Upper lobe of left lung (tissue), 6 donors: Measurements from ENCODE around the gene GIT2. TPM values are rescaled to one million over a fixed set of nuclear protein-coding genes. Genes with fewer than 3 reads are reported as not detected.
"Not testable (repeated sequence)": the region's sequence is repeated elsewhere in the genome, so short reads cannot be mapped to it uniquely, and the experiment has no call there.

Experiments
- ATAC-seq, 2 donors: fragments of 200-7000 bp; cut with Tn5 transposase; one replicate each; pipeline ENCODE4 v1.9.1; 2022; ENCODE audit warnings: mild to moderate bottlenecking in 2 of 2, moderate library complexity in 2 of 2; ENCODE audit not compliant: low FRiP score in 2 of 2
- DNase-seq, 2 donors: peaks; one replicate each; pipeline ENCODE4 v3.0.0-alpha.2; 2019 to 2020
- H3K27ac ChIP-seq, 4 donors: fragments of 200-600 bp; sonication (generic); one replicate each; pipeline ENCODE4 v1.5.1; 2016 to 2019
- H3K27me3 ChIP-seq, 4 donors: fragments of 200-600 bp; sonication (generic); one replicate each; pipeline ENCODE4 v1.5.1; 2017 to 2019
- H3K36me3 ChIP-seq, 4 donors: fragments of 200-600 bp; sonication (generic); one replicate each; pipeline ENCODE4 v1.5.1; 2016 to 2019
- H3K4me1 ChIP-seq, 4 donors: fragments of 200-600 bp; sonication (generic); one replicate each; pipeline ENCODE4 v1.5.1; 2018 to 2019
- H3K4me3 ChIP-seq, 4 donors: fragments of 200-600 bp; sonication (generic); one replicate each; pipeline ENCODE4 v1.5.1; 2017 to 2019; ENCODE audit warnings: mild to moderate bottlenecking in 2 of 4, moderate library complexity in 1 of 4
- H3K9me3 ChIP-seq, 4 donors: fragments of 200-600 bp; sonication (generic); one replicate each; pipeline ENCODE4 v1.5.1; 2018 to 2019
- EP300 ChIP-seq, 4 donors: sonication (generic); formaldehyde crosslinking; IDR thresholded peaks; one replicate each; pipeline ENCODE4 v1.5.1; 2017; ENCODE audit warnings: antibody characterized with exemption in 4 of 4, control low read depth in 2 of 4
- POLR2A ChIP-seq, 4 donors: fragments of 450-650 bp; IDR thresholded peaks; one replicate each; pipeline ENCODE4 v1.5.1; 2016 to 2017; ENCODE audit warnings: antibody characterized with exemption in 4 of 4, mild to moderate bottlenecking in 2 of 4
- POLR2AphosphoS5 ChIP-seq, 2 donors: sonication (generic); formaldehyde crosslinking; IDR thresholded peaks; one replicate each; pipeline ENCODE4 v1.5.1; 2017; ENCODE audit warnings: antibody characterized with exemption in 2 of 2
- WGBS, 2 donors: methylation state at CpG; one replicate each; pipeline ENCODE4 v1.1.5; 2017 to 2018; 5-methylcytosine and 5-hydroxymethylcytosine counted together
- total RNA-seq, 6 donors: library from RNA; depleted of rRNA in 4 of 6; stranded (reverse); fragments of >200 nt in 4 of 6; gene quantifications; one replicate each; pipeline versions ENCODE4 v1.1.0 to v1.2.1, GENCODE V29; 2016 to 2021
- TF ChIP-seq, protein P1 (sequence below), 6 experiments: fragments of 450-650 bp in 4 of 6; fragments of 200-600 bp in 2 of 6; sonication (generic) in 2 of 6; IDR thresholded peaks; one replicate each; pipeline ENCODE4 v1.5.1; 2016 to 2019; ENCODE audit warnings: antibody characterized with exemption in 6 of 6
- donor health status: DM: no; HTN: no; CAD: no; lungs with moderate emphysema.
- donor health status: DM: no; HTN: yes; CAD: no; lungs with severe emphysema.

Gene GIT2
- total RNA-seq, 6 donors from 2014 or later: 45.1 to 89.1 (median 55.3) TPM

DNA sequence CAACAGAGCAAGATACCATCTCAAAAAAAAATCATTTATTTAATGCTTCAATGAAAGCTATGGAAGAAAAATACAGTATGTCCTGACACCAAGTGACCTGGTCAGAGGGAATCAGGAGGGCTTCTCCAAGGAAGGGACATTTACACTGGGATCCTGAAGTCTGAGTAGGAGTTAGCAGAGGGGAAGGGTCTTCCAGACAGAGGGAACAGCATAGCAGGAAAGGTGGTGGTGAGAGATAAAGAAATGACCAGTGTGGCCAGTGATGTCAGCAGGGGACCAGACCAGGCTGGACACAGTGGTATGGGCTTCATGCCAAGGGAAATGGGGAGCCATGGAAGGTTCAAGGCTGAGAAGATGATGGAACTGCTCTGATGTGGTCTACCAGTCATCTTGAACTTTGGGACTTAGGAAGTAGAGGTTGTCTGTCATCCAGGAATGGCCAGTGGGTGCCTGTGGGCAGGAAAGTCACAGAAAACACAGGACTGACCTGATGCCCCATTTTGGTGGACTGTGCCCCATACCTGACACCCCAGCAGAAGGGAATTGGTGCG lies 103.9 kb downstream of the GIT2 start:
- Histone ChIP-seq H3K36me3 (no peaks in the 10 kb centered on the region), H3K27me3 (no peaks in the 10 kb centered on the region), H3K27ac (no peak overlapping the region), H3K4me1 (peaks cover 4 to 18% (median 12%) of the 10 kb centered on the region in 4 donors), H3K9me3 (no peaks in the 10 kb centered on the region), H3K4me3 (no peak overlapping the region)
- DNase-seq (no peak), ATAC-seq (no peak)
- 100% methylated on average over 1 of the region's 1 CpG for WGBS, 2 donors
- TF ChIP-seq POLR2A (IDR thresholded peaks at IDR 0.05) (no peak), POLR2AphosphoS5 (IDR thresholded peaks at IDR 0.05) (no peak), EP300 (IDR thresholded peaks at IDR 0.05) (no peak)
- TF ChIP-seq, protein P1, sequence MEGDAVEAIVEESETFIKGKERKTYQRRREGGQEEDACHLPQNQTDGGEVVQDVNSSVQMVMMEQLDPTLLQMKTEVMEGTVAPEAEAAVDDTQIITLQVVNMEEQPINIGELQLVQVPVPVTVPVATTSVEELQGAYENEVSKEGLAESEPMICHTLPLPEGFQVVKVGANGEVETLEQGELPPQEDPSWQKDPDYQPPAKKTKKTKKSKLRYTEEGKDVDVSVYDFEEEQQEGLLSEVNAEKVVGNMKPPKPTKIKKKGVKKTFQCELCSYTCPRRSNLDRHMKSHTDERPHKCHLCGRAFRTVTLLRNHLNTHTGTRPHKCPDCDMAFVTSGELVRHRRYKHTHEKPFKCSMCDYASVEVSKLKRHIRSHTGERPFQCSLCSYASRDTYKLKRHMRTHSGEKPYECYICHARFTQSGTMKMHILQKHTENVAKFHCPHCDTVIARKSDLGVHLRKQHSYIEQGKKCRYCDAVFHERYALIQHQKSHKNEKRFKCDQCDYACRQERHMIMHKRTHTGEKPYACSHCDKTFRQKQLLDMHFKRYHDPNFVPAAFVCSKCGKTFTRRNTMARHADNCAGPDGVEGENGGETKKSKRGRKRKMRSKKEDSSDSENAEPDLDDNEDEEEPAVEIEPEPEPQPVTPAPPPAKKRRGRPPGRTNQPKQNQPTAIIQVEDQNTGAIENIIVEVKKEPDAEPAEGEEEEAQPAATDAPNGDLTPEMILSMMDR (IDR thresholded peaks at IDR 0.05): no peak

DNA sequence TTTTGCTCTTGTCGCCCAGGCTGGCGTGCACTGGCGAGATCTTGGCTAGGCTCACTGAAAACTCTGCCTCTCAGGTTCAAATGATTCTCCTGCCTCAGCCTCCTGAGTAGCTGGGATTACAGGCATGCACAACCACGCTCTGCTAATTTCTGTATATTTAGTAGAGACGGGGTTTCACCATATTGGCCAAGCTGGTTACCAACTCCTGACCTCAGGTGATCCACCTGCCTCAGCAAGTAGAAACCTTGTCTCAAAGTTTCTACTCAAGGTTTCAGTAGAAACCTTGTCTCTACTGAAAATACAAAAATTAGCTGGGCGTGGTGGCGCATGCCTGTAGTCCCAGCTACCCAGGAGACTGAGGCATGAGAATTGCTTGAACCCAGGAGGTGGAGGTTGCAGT lies 104.4 kb downstream of the GIT2 start:
- 91 to 98% methylated on average over 7 of the region's 7 CpGs for WGBS, 2 donors
- H3K27me3 ChIP-seq, H3K36me3 ChIP-seq, DNase-seq, H3K9me3 ChIP-seq, H3K27ac ChIP-seq, ATAC-seq, H3K4me3 ChIP-seq: not testable (repeated sequence)
- H3K4me1 ChIP-seq: peaks cover 4 to 18% (median 12%) of the 10 kb centered on the region in 4 donors

DNA sequence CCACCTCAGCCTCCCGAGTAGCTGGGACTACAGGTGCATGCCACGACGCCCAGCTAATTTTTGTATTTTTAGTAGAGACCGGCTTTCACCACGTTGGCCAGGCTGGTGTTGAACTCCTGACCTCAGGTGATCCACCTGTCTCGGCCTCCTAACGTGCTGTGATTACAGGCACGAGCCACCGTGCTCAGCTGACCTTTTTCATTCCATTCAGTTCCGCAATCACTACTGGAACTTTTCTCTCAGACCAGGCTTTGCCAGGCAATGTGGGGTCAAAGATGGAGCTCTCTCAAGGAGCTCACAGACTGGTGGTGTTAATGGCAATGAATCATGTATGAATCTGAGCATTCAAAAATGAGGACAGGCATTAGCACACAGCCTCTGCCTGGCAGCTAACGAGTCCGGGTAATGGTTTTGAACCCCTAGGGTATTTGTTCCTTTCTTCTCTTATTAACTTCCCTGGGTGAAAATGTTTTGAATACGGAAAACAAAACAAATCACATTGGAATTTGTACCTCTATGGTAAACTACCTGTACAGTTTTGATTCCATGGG lies 105.5 kb downstream of the GIT2 start:
- H3K27me3 ChIP-seq: no peaks in the 10 kb centered on the region
- no peaks in the 10 kb centered on the region for H3K9me3 ChIP-seq
- H3K27ac ChIP-seq: no peak overlapping the region
- no peak for ATAC-seq
- TF ChIP-seq EP300 (IDR thresholded peaks at IDR 0.05) (no peak), POLR2A (IDR thresholded peaks at IDR 0.05) (no peak), POLR2AphosphoS5 (IDR thresholded peaks at IDR 0.05) (no peak)
- TF ChIP-seq, protein P1 (IDR thresholded peaks at IDR 0.05): no peak
- H3K36me3 ChIP-seq: no peaks in the 10 kb centered on the region
- no peak overlapping the region for H3K4me3 ChIP-seq
- peaks cover 4 to 18% (median 12%) of the 10 kb centered on the region in 4 donors for H3K4me1 ChIP-seq
- WGBS, 2 donors: 82 to 85% methylated on average over 13 of the region's 13 CpGs
- no peak for DNase-seq

DNA sequence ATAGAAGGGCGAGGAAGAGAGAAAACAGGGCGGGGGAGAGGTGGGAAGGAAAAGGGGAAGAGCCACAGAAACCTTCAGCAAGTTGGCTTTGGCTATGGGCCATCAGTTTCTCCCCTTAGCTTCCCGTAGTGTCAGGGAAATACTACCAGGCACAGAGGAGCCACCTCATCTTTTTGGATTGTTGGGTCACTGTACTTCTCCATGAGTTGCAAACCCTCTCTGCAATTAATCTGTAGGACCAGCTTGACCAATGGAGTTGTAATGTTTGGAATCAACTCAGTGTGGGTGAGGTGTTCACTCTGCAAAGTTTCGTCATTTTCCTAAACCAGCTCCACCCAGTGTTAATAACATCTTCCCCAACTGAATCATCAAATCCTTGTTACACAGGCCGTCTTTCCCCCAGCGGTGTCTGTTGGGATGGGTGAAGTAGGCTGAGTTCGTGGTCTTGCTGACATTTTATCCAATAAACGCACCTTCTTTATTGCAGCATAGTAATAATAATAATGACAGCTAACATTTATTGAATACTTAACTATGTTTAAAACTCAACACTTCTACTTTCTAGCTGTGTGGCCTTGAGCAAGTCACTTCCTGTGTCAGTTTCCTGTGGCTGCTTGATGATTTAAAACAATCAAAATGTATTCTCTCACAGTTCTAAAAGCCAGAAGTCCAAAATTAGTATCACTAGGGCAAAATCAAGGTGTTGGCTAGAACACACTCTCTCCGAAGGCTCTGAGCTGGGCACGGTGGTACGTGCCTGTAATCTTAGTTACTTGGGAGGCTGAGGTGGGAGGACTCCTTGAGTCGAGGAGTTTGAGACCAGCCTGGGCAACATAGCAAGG lies 107.8 kb downstream of the GIT2 start:
- ATAC-seq: peak; percentile 56 to 92

DNA sequence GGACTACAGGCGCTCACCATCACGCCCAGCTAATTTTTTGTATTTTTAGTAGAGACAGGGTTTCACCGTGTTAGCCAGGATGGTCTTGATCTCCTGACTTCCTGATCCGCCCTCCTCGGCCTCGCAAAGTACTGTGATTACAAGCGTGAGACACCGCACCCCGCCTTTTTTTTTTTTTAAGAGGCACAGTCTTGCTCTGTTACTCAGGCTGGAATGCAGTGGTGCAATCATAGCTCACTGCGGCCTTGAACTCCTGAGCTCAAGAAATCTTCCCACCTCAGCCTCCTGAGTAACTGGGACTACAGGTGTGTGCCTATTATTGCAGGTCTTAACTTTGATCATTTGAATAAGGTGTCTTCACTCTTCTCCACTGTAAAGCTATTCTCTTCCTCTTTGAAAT lies 110.6 kb downstream of the GIT2 start:
- WGBS, 2 donors: 73 to 74% methylated on average over 10 of the region's 10 CpGs
- peaks cover 10 to 24% (median 18%) of the 10 kb centered on the region in 4 donors for H3K4me1 ChIP-seq
- no peak overlapping the region for H3K4me3 ChIP-seq
- TF ChIP-seq EP300 (IDR thresholded peaks at IDR 0.05) (no peak), POLR2AphosphoS5 (IDR thresholded peaks at IDR 0.05) (no peak), POLR2A (IDR thresholded peaks at IDR 0.05) (no peak)
- TF ChIP-seq, protein P1 (IDR thresholded peaks at IDR 0.05): no peak
- no peaks in the 10 kb centered on the region for H3K27me3 ChIP-seq
- no peaks in the 10 kb centered on the region for H3K9me3 ChIP-seq
- H3K27ac ChIP-seq: no peak overlapping the region
- DNase-seq (no peak), ATAC-seq (no peak)
- H3K36me3 ChIP-seq: no peaks in the 10 kb centered on the region

More for the DNA sequence above, 107.8 kb downstream of the GIT2 start:
- DNase-seq: peak in 1 of 2 donors; percentile 45
- H3K27me3 ChIP-seq: no peaks in the 10 kb centered on the region
- WGBS, 2 donors: 45 to 51% methylated on average over 12 of the region's 12 CpGs
- no peak overlapping the region for H3K4me3 ChIP-seq
- no peaks in the 10 kb centered on the region for H3K36me3 ChIP-seq
- H3K9me3 ChIP-seq: no peaks in the 10 kb centered on the region
- TF ChIP-seq, protein P1 (IDR thresholded peaks at IDR 0.05): no peak
- TF ChIP-seq POLR2AphosphoS5 (IDR thresholded peaks at IDR 0.05) (no peak), EP300 (IDR thresholded peaks at IDR 0.05) (no peak), POLR2A (IDR thresholded peaks at IDR 0.05) (no peak)
- peaks cover 4 to 18% (median 12%) of the 10 kb centered on the region in 4 donors for H3K4me1 ChIP-seq
- peak overlapping the region; percentile 67 to 77 (median 72) for H3K27ac ChIP-seq
